ENCODE data around the gene CD300LD. TPM values are rescaled to one million over a fixed set of nuclear protein-coding genes. Genes with fewer than 3 reads are reported as not detected.

The CD300LD gene
- polyA plus RNA-seq, 1 of the 3 experiments (the other 2 are of a cell fraction), result not detected

- WGBS (ENCODE audit: low lambda C conversion rate), result 21% methylated on average over 5 of the region's 5 CpGs
- CTCF ChIA-PET, result interaction anchor here (1.0 to 3.8 kb wide), 17 partner anchors 10 to 234 kb away, joined by 3 to 104 read pairs (median 9); partner anchors contain the start of genes CD300E, CD300LB, CD300LD and RAB37
- Histone ChIP-seq H3K9ac (no peak overlapping the region), H3K79me2 (ENCODE audit: insufficient read depth) (no peaks in the 10 kb centered on the region), H3K4me1 (ENCODE audit: control insufficient read depth in 1 of 2, insufficient read depth in 2 of 2, low read depth in 1 of 2, low read length in 1 of 2) (no peaks in the 10 kb centered on the region), H4K20me1 (ENCODE audit: insufficient read depth) (no peaks in the 10 kb centered on the region), H2AFZ (ENCODE audit: low read depth) (no peak overlapping the region), H3K4me2 (no peak overlapping the region), H3K9me3 (no peaks in the 10 kb centered on the region), H3K36me3 (replicated peaks in 1 of 2; ENCODE audit: control insufficient read depth in 1 of 2, insufficient read depth in 2 of 2, low read length in 1 of 2) (no peaks in the 10 kb centered on the region), H3K27me3 (ENCODE audit: insufficient read depth) (no peaks in the 10 kb centered on the region), H3F3A (replicated peaks; ENCODE audit: insufficient read depth) (no peaks in the 10 kb centered on the region), H3K27ac (ENCODE audit: low read depth in 2 of 2, low read length in 1 of 2) (no peak overlapping the region), H3K9me2 (no peaks in the 10 kb centered on the region), H3K4me3 (ENCODE audit: low read depth in 2 of 2, low read length in 1 of 2) (no peak overlapping the region)
- POLR2A ChIA-PET, result no interaction called here
- no peak for TF ChIP-seq FOSL2 (IDR thresholded peaks at IDR 0.05; ENCODE audit: borderline replicate concordance, low read depth)
- TF ChIP-seq, protein P1, sequence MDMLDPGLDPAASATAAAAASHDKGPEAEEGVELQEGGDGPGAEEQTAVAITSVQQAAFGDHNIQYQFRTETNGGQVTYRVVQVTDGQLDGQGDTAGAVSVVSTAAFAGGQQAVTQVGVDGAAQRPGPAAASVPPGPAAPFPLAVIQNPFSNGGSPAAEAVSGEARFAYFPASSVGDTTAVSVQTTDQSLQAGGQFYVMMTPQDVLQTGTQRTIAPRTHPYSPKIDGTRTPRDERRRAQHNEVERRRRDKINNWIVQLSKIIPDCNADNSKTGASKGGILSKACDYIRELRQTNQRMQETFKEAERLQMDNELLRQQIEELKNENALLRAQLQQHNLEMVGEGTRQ (IDR thresholded peaks at IDR 0.05; ENCODE audit: borderline replicate concordance, low read depth, low read length), result no peak
- no peak for TF ChIP-seq MEF2A (IDR thresholded peaks at IDR 0.05; ENCODE audit: borderline replicate concordance, low read depth)
- no peak for TF ChIP-seq REST (IDR thresholded peaks at IDR 0.05; ENCODE audit: low read depth, low read length)
- TF ChIP-seq TCF12 (IDR thresholded peaks at IDR 0.05), result no peak
- no peak for TF ChIP-seq MXI1 (IDR thresholded peaks at IDR 0.05; ENCODE audit: low read depth, low read length)
- no peak for TF ChIP-seq EP300 (IDR thresholded peaks at IDR 0.05; ENCODE audit: borderline replicate concordance in 1 of 2, low read depth in 1 of 2, low read length in 1 of 2)
- TF ChIP-seq JUND (IDR thresholded peaks at IDR 0.05), result no peak
- TF ChIP-seq GATA2 (CRISPR knock-in tag; IDR thresholded peaks at IDR 0.05), result no peak
- no peak for TF ChIP-seq CHD2 (IDR thresholded peaks at IDR 0.05; ENCODE audit: low read length, partially characterized antibody)
- no peak for TF ChIP-seq FOXJ3 (CRISPR knock-in tag; IDR thresholded peaks at IDR 0.05)
- TF ChIP-seq RXRA (IDR thresholded peaks at IDR 0.05; ENCODE audit: borderline replicate concordance, low read depth), result no peak
- TF ChIP-seq, protein P2, sequence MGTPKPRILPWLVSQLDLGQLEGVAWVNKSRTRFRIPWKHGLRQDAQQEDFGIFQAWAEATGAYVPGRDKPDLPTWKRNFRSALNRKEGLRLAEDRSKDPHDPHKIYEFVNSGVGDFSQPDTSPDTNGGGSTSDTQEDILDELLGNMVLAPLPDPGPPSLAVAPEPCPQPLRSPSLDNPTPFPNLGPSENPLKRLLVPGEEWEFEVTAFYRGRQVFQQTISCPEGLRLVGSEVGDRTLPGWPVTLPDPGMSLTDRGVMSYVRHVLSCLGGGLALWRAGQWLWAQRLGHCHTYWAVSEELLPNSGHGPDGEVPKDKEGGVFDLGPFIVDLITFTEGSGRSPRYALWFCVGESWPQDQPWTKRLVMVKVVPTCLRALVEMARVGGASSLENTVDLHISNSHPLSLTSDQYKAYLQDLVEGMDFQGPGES (IDR thresholded peaks at IDR 0.05; ENCODE audit: low read depth, low read length), result no peak
- TF ChIP-seq, protein P3, sequence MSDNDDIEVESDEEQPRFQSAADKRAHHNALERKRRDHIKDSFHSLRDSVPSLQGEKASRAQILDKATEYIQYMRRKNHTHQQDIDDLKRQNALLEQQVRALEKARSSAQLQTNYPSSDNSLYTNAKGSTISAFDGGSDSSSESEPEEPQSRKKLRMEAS (IDR thresholded peaks at IDR 0.05; ENCODE audit: low read depth), result no peak
- no peak for TF ChIP-seq GABPA (IDR thresholded peaks at IDR 0.05; ENCODE audit: low read depth)
- no peak for TF ChIP-seq PBX3 (IDR thresholded peaks at IDR 0.05)
- TF ChIP-seq FOXM1 (IDR thresholded peaks at IDR 0.05; ENCODE audit: low read depth), result no peak
- no peak for TF ChIP-seq TEAD4 (IDR thresholded peaks at IDR 0.05; ENCODE audit: borderline replicate concordance, insufficient read depth)
- DNase-seq, result no peak
Observed at GRCh38 chr17:74565126-74565525, 27.0 kb downstream of the CD300LD start.
